HCT116 (cell line): ENCODE measurements around the gene GPC1. TPM values are rescaled to one million over a fixed set of nuclear protein-coding genes. Genes with fewer than 3 reads are reported as not detected.

ENCODE experiments used
- ATAC-seq: fragments of 200-7000 bp; cut with Tn5 transposase; 2 replicates; pipeline ENCODE4 v1.9.1; 2020; ENCODE audit warnings: mild to moderate bottlenecking, moderate library complexity
- BruUV-seq: library from RNA; stranded (reverse); fragments of 400-500 nt; replicated peaks from 2 replicates; lab custom pipeline; 2021; lab: Mats Ljungman, UMichigan
- CTCF ChIA-PET: fragments of 300-600 bp; sonication (Branson Sonifier 250); formaldehyde crosslinking; loops from one replicate; lab custom pipeline; 2021; ENCODE audit warnings: antibody characterized with exemption; lab: Charles Lee
- POLR2A ChIA-PET: fragments of 300-600, 350-600 bp; sonication (Branson Sonifier 250); formaldehyde crosslinking; loops from one replicate; lab custom pipeline; 2021; ENCODE audit warnings: antibody characterized with exemption; lab: Charles Lee
- RAD21 ChIA-PET, 2 experiments: fragments of 300-600 bp; sonication (Branson Sonifier 250); formaldehyde crosslinking; loops; one replicate each; lab custom pipeline; 2023; ENCODE audit warnings: low total read pairs in 2 of 2; ENCODE audit not compliant: uncharacterized antibody in 2 of 2, unreplicated experiment in 2 of 2, low non-redundant PET in 1 of 2; lab: Charles Lee
- DNase-seq: peaks from one replicate; pipeline ENCODE4 v3.0.0-alpha.2; 2010; ENCODE audit warnings: low read depth, low spot score
- H2AFZ ChIP-seq: fragments of 200-600 bp; shearing (Covaris generic), sonication (generic); 2 replicates; pipeline ENCODE4 v1.6.1; 2017; ENCODE audit warnings: low read depth, mixed run types, mixed read lengths, antibody characterized with exemption, low read length; ENCODE audit not compliant: poor library complexity, severe bottlenecking
- H3K27ac ChIP-seq: 2 replicates; pipeline ENCODE4 v1.5.1; 2012; ENCODE audit warnings: low read depth, low read length
- H3K27me3 ChIP-seq: fragments of 200-600 bp; sonication (generic); 2 replicates; pipeline ENCODE4 v1.6.1; 2016; ENCODE audit warnings: mixed run types, low read length, mixed read lengths; ENCODE audit not compliant: insufficient read depth
- H3K36me3 ChIP-seq, 2 experiments: fragments of 200-500 bp in 1 of 2; fragments of 200-600 bp in 1 of 2; sonication (Bioruptor generic) in 1 of 2; sonication (generic) in 1 of 2; 2 replicates each; pipeline versions ENCODE4 v1.5.1 to v1.6.1; 2014 to 2016; ENCODE audit warnings: low read length in 2 of 2, inconsistent platforms in 1 of 2, mixed read lengths in 1 of 2, mixed run types in 1 of 2; ENCODE audit not compliant: insufficient read depth in 2 of 2, control insufficient read depth in 1 of 2
- H3K4me1 ChIP-seq, 2 experiments: fragments of 200-600 bp in 1 of 2; sonication (generic) in 1 of 2; 2 replicates each; pipeline versions ENCODE4 v1.5.1 to v1.6.1; 2012 to 2017; ENCODE audit warnings: low read length in 2 of 2, inconsistent platforms in 1 of 2, mild to moderate bottlenecking in 1 of 2, mixed read lengths in 1 of 2, mixed run types in 1 of 2, moderate library complexity in 1 of 2; ENCODE audit not compliant: insufficient read depth in 2 of 2, control insufficient read depth in 1 of 2
- H3K4me2 ChIP-seq: fragments of 200-600 bp; sonication (generic); 2 replicates; pipeline ENCODE4 v1.6.1; 2017; ENCODE audit warnings: mixed run types, low read length, mixed read lengths
- H3K4me3 ChIP-seq, 2 experiments: fragments of 200-600 bp in 1 of 2; sonication (generic) in 1 of 2; replicated peaks in 1 of 2; 2 replicates each; pipeline ENCODE4 v1.5.1; 2011 to 2016; ENCODE audit warnings: low read length in 2 of 2, control low read depth in 1 of 2, low read depth in 1 of 2, mild to moderate bottlenecking in 1 of 2, mixed read lengths in 1 of 2, mixed run types in 1 of 2
- H3K79me2 ChIP-seq: fragments of 200-600 bp; sonication (generic); 2 replicates; pipeline ENCODE4 v1.6.1; 2017; ENCODE audit warnings: mild to moderate bottlenecking, mixed run types, low read length, moderate library complexity, mixed read lengths; ENCODE audit not compliant: insufficient read depth
- H3K9ac ChIP-seq: fragments of 200-600 bp; sonication (generic); 2 replicates; pipeline ENCODE4 v1.6.1; 2016; ENCODE audit warnings: low read length, mixed read lengths
- H3K9me2 ChIP-seq: fragments of 200-600 bp; sonication (generic), shearing (Covaris generic); 2 replicates; pipeline ENCODE4 v1.6.1; 2017; ENCODE audit warnings: mixed run types, mild to moderate bottlenecking, moderate library complexity; ENCODE audit not compliant: insufficient read depth
- H3K9me3 ChIP-seq, 2 experiments: fragments of 200-500 bp in 1 of 2; fragments of 200-600 bp in 1 of 2; sonication (Bioruptor generic) in 1 of 2; sonication (generic) in 1 of 2; 2 replicates each; pipeline ENCODE4 v1.6.1; 2014 to 2017; ENCODE audit warnings: low read length in 2 of 2, mixed read lengths in 2 of 2, inconsistent platforms in 1 of 2, low read depth in 1 of 2, mild to moderate bottlenecking in 1 of 2, mixed run types in 1 of 2, moderate library complexity in 1 of 2; ENCODE audit not compliant: control insufficient read depth in 1 of 2, insufficient read depth in 1 of 2
- H4K20me1 ChIP-seq: fragments of 200-600 bp; sonication (generic), shearing (Covaris generic); 2 replicates; pipeline ENCODE4 v1.6.1; 2017; ENCODE audit warnings: mixed run types, mild to moderate bottlenecking, moderate library complexity; ENCODE audit not compliant: insufficient read depth
- ATF3 ChIP-seq: IDR thresholded peaks from 2 replicates; pipeline ENCODE4 v1.6.1; 2012
- CEBPB ChIP-seq: IDR thresholded peaks from 2 replicates; pipeline ENCODE4 v1.6.1; 2012; ENCODE audit warnings: low read depth
- EGR1 ChIP-seq: IDR thresholded peaks from 2 replicates; pipeline ENCODE4 v1.6.1; 2012; ENCODE audit warnings: low read depth
- ELF1 ChIP-seq: IDR thresholded peaks from 2 replicates; pipeline ENCODE4 v1.6.1; 2012; ENCODE audit warnings: low read depth, borderline replicate concordance
- EZH2 ChIP-seq: fragments of 200-600 bp; sonication (generic); IDR thresholded peaks from 2 replicates; pipeline ENCODE4 v1.6.1; 2017; ENCODE audit warnings: antibody characterized with exemption, mixed run types
- EZH2phosphoT487 ChIP-seq: fragments of 200-600 bp; IDR thresholded peaks from 2 replicates; pipeline ENCODE4 v1.6.1; 2018; ENCODE audit warnings: antibody characterized with exemption, borderline replicate concordance
- FOSL1 ChIP-seq: IDR thresholded peaks from 2 replicates; pipeline ENCODE4 v1.6.1; 2012; ENCODE audit warnings: low read depth
- JUND ChIP-seq: IDR thresholded peaks from 2 replicates; pipeline ENCODE4 v1.6.1; 2012
- MAX ChIP-seq: IDR thresholded peaks from 2 replicates; pipeline ENCODE4 v1.6.1; 2012
- POLR2A ChIP-seq: IDR thresholded peaks from 2 replicates; pipeline ENCODE4 v1.7.0; 2011; ENCODE audit warnings: borderline replicate concordance; ENCODE audit not compliant: insufficient read depth, insufficient read length; ENCODE audit errors: extremely low read depth
- POLR2AphosphoS5 ChIP-seq: IDR thresholded peaks from 2 replicates; pipeline ENCODE4 v1.6.1; 2011; ENCODE audit warnings: mild to moderate bottlenecking, low read depth, low read length, moderate library complexity
- RAD21 ChIP-seq: IDR thresholded peaks from 2 replicates; pipeline ENCODE4 v1.6.1; 2012; ENCODE audit warnings: low read depth, mild to moderate bottlenecking
- REST ChIP-seq: IDR thresholded peaks from 2 replicates; pipeline ENCODE4 v1.6.1; 2012; ENCODE audit warnings: low read depth
- SIN3A ChIP-seq: IDR thresholded peaks from 2 replicates; pipeline ENCODE4 v1.6.1; 2012; ENCODE audit warnings: low read depth
- SP1 ChIP-seq: IDR thresholded peaks from 2 replicates; pipeline ENCODE4 v1.6.1; 2012; ENCODE audit warnings: low read depth
- SRF ChIP-seq: IDR thresholded peaks from 2 replicates; pipeline ENCODE4 v1.6.1; 2012; ENCODE audit warnings: low read depth
- TCF7L2 ChIP-seq: IDR thresholded peaks from 2 replicates; pipeline ENCODE4 v1.7.0; 2011; ENCODE audit warnings: borderline replicate concordance, inconsistent platforms; ENCODE audit not compliant: insufficient read depth, insufficient read length; ENCODE audit errors: extremely low read depth
- YY1 ChIP-seq: IDR thresholded peaks from 2 replicates; pipeline ENCODE4 v1.6.1; 2011; ENCODE audit warnings: low read length, low read depth, moderate library complexity, mild to moderate bottlenecking; ENCODE audit not compliant: insufficient replicate concordance; ENCODE audit errors: extremely low read depth
- ZBTB33 ChIP-seq: IDR thresholded peaks from 2 replicates; pipeline ENCODE4 v1.6.1; 2011; ENCODE audit warnings: mild to moderate bottlenecking, low read length, moderate library complexity; ENCODE audit not compliant: insufficient replicate concordance; ENCODE audit errors: extremely low read depth
- ZNF274 ChIP-seq: fragments of 200-500 bp; sonication (Bioruptor generic); IDR thresholded peaks from 2 replicates; pipeline ENCODE4 v1.6.1; 2014; ENCODE audit warnings: mild to moderate bottlenecking, low read depth, low read length, inconsistent platforms
- intact Hi-C: fragments of 100-400 bp; cut with micrococcal nuclease; formaldehyde crosslinking; loops from 2 replicates; pipeline ENCODE4 v1.10.0; 2022
- total RNA-seq: library from RNA; stranded (reverse); gene quantifications from one replicate; pipeline ENCODE4 v1.2.1, GENCODE V29; 2021; ENCODE audit not compliant: unreplicated experiment

The GPC1 gene
- total RNA-seq, 1 experiment from 2014 or later: 79.1 TPM

GRCh38 chr2:240458044-240458899 is 22.8 kb downstream of the GPC1 start:
- Histone ChIP-seq H3K27me3 (no peaks in the 10 kb centered on the region), H3K27ac (no peak overlapping the region), H3K4me3 (no peak overlapping the region), H3K36me3 (peaks cover 0 to under 1% of the 10 kb centered on the region in 2 experiments; a peak in 2 of 4 replicates), H3K9me3 (no peaks in the 10 kb centered on the region), H3K4me2 (no peak overlapping the region), H2AFZ (no peak overlapping the region), H3K9ac (no peak overlapping the region), H3K9me2 (no peaks in the 10 kb centered on the region), H3K79me2 (peaks cover 28% of the 10 kb centered on the region; the same call in 1 of the 2 replicates), H3K4me1 (peaks cover 0 to 11% of the 10 kb centered on the region in 2 experiments; a peak in 1 of 4 replicates), H4K20me1 (no peaks in the 10 kb centered on the region)
- ChIA-PET RAD21 (no interaction called here), POLR2A (no interaction called here), CTCF (no interaction called here)
- intact Hi-C loops: no loop called here
- ATAC-seq (no peak), DNase-seq (no peak)
- no TSS peak for BruUV-seq
- TF ChIP-seq TCF7L2 (no peak), FOSL1 (no peak), EZH2 (no peak), EGR1 (no peak), ATF3 (no peak), JUND (no peak), RAD21 (no peak), SP1 (no peak), POLR2AphosphoS5 (no peak), SRF (no peak), ELF1 (no peak), YY1 (no peak), POLR2A (no peak), SIN3A (no peak), ZNF274 (no peak), REST (no peak), CEBPB (no peak), MAX (no peak), EZH2phosphoT487 (no peak), ZBTB33 (no peak)
